ENCODE measurements around the gene SEMA4G. TPM values are rescaled to one million over a fixed set of nuclear protein-coding genes. Genes with fewer than 3 reads are reported as not detected.

The SEMA4G gene
- total and polyA plus RNA-seq, 2 of the 13 experiments (the other 11 are each of a cell fraction or from before 2014, with no cell fraction given): 46.2 to 207 TPM

DNA sequence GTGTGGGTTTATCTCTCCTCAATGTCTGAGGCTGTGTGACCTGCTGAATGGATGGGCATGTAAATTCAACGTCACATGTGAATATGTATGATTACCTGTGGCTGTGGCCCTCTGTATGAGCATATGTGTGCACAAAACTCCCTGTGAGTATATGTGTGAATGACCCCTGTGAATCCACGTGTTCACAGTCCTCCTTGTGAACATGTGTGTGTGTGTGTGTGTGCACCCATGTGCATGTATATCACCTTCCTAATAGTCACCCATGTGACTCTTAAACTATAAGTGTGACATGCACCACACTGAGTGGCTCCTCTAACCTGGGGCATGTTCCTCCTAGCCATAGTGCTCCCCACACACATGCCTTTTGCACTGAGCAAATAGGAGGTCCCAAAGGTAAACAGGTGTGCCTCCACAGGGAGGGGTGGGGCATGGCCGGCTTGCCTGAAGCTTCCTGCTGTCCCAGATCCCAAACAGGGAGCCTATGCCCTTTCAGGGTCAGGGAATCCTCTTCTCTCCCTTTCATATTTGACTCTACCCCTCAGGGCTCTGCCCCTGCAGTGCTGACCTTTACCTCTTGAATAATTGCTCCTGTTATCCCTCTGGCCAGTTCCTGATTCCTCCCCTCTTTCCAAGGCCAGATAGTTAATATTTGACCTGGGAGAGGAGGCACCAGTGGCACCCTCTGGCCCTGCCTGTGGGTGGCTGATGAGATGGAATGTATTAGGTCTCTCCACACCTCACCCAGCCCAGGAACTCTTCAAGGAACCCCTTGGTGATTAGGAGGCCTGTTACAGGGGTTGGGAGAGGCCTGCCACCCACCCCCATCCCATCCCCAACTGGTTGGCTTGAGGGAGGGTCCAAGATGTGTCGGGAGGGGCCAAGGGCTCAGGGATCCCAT is 1.9 kb downstream of the SEMA4G start (continued):
- TF ChIP-seq, protein P1, sequence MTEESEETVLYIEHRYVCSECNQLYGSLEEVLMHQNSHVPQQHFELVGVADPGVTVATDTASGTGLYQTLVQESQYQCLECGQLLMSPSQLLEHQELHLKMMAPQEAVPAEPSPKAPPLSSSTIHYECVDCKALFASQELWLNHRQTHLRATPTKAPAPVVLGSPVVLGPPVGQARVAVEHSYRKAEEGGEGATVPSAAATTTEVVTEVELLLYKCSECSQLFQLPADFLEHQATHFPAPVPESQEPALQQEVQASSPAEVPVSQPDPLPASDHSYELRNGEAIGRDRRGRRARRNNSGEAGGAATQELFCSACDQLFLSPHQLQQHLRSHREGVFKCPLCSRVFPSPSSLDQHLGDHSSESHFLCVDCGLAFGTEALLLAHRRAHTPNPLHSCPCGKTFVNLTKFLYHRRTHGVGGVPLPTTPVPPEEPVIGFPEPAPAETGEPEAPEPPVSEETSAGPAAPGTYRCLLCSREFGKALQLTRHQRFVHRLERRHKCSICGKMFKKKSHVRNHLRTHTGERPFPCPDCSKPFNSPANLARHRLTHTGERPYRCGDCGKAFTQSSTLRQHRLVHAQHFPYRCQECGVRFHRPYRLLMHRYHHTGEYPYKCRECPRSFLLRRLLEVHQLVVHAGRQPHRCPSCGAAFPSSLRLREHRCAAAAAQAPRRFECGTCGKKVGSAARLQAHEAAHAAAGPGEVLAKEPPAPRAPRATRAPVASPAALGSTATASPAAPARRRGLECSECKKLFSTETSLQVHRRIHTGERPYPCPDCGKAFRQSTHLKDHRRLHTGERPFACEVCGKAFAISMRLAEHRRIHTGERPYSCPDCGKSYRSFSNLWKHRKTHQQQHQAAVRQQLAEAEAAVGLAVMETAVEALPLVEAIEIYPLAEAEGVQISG (CRISPR knock-in tag; IDR thresholded peaks at IDR 0.05): peak; percentile 88
- TF ChIP-seq ZNF616 (CRISPR knock-in tag; IDR thresholded peaks at IDR 0.05; ENCODE audit: low read depth) (no peak; the same call in 1 of the 2 replicates), ZNF383 (CRISPR knock-in tag; IDR thresholded peaks at IDR 0.05; ENCODE audit: borderline replicate concordance) (no peak), ZZZ3 (CRISPR knock-in tag; IDR thresholded peaks at IDR 0.05; ENCODE audit: borderline replicate concordance) (no peak), MEIS2 (CRISPR knock-in tag; IDR thresholded peaks at IDR 0.05) (peak; percentile 81; the same call in 1 of the 2 replicates), TP53 (CRISPR knock-in tag; conservative IDR thresholded peaks at IDR 0.05) (no peak), ZNF263 (CRISPR knock-in tag; IDR thresholded peaks at IDR 0.05) (peak; percentile 100), SMARCE1 (IDR thresholded peaks at IDR 0.05; ENCODE audit: borderline replicate concordance) (no peak), ZNF709 (CRISPR knock-in tag; IDR thresholded peaks at IDR 0.05) (no peak), NBN (conservative IDR thresholded peaks at IDR 0.05) (no peak), RBM39 (IDR thresholded peaks at IDR 0.05; ENCODE audit: low read depth, low read length, poor library complexity, severe bottlenecking) (no peak), HNRNPL (IDR thresholded peaks at IDR 0.05; ENCODE audit: low read depth, low read length) (peak; percentile 19; the same call in 1 of the 2 replicates)
- TF ChIP-seq, protein P2, sequence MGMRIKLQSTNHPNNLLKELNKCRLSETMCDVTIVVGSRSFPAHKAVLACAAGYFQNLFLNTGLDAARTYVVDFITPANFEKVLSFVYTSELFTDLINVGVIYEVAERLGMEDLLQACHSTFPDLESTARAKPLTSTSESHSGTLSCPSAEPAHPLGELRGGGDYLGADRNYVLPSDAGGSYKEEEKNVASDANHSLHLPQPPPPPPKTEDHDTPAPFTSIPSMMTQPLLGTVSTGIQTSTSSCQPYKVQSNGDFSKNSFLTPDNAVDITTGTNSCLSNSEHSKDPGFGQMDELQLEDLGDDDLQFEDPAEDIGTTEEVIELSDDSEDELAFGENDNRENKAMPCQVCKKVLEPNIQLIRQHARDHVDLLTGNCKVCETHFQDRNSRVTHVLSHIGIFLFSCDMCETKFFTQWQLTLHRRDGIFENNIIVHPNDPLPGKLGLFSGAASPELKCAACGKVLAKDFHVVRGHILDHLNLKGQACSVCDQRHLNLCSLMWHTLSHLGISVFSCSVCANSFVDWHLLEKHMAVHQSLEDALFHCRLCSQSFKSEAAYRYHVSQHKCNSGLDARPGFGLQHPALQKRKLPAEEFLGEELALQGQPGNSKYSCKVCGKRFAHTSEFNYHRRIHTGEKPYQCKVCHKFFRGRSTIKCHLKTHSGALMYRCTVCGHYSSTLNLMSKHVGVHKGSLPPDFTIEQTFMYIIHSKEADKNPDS (CRISPR knock-in tag; IDR thresholded peaks at IDR 0.05): no peak
- TF ChIP-seq, protein P3, sequence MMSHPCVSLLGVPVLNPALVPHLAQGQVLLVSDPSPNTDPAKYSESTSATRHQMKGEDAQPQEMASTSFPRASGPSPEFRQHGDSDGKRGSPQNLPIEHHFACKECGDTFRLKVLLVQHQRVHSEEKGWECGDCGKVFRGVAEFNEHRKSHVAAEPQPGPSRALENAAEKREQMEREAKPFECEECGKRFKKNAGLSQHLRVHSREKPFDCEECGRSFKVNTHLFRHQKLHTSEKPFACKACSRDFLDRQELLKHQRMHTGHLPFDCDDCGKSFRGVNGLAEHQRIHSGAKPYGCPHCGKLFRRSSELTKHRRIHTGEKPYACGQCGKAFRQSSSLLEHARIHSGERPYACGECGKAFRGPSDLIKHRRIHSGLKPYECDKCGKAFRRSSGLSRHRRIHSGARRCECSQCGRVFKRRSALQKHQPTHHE (CRISPR knock-in tag; IDR thresholded peaks at IDR 0.05; ENCODE audit: borderline replicate concordance): no peak; the same call in 1 of the 2 replicates
- TF ChIP-seq, protein P4, sequence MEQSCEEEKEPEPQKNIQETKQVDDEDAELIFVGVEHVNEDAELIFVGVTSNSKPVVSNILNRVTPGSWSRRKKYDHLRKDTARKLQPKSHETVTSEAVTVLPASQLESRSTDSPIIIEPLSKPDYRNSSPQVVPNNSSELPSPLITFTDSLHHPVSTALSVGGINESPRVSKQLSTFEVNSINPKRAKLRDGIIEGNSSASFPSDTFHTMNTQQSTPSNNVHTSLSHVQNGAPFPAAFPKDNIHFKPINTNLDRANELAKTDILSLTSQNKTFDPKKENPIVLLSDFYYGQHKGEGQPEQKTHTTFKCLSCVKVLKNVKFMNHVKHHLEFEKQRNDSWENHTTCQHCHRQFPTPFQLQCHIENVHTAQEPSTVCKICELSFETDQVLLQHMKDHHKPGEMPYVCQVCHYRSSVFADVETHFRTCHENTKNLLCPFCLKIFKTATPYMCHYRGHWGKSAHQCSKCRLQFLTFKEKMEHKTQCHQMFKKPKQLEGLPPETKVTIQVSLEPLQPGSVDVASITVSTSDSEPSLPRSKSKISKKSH (CRISPR knock-in tag; IDR thresholded peaks at IDR 0.05; ENCODE audit: borderline replicate concordance): no peak
- TF ChIP-seq, protein P5, sequence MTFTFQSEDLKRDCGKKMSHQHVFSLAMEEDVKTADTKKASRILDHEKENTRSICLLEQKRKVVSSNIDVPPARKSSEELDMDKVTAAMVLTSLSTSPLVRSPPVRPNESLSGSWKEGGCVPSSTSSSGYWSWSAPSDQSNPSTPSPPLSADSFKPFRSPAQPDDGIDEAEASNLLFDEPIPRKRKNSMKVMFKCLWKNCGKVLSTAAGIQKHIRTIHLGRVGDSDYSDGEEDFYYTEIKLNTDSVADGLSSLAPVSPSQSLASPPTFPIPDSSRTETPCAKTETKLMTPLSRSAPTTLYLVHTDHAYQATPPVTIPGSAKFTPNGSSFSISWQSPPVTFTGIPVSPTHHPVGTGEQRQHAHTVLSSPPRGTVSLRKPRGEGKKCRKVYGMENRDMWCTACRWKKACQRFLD (CRISPR knock-in tag; IDR thresholded peaks at IDR 0.05; ENCODE audit: borderline replicate concordance): no peak
